HEK293 (cell line): ENCODE measurements around the gene SLC15A4.

Experiments used
- ZNF623 ChIP-seq: fragments of 450-650 bp; formaldehyde crosslinking; IDR thresholded peaks from 2 replicates; pipeline ENCODE4 v1.5.1; 2016; ENCODE audit warnings: missing biosample characterization, missing genetic modification characterization
- TF ChIP-seq, protein P1 (sequence below): fragments of 450-650 bp; formaldehyde crosslinking; IDR thresholded peaks from 2 replicates; pipeline ENCODE4 v1.5.1; 2016; ENCODE audit warnings: missing biosample characterization, missing genetic modification characterization
- TF ChIP-seq, protein P2 (sequence below): fragments of 450-650 bp; formaldehyde crosslinking; IDR thresholded peaks from 2 replicates; pipeline ENCODE4 v1.5.1; 2016; ENCODE audit warnings: missing biosample characterization, missing genetic modification characterization

DNA sequence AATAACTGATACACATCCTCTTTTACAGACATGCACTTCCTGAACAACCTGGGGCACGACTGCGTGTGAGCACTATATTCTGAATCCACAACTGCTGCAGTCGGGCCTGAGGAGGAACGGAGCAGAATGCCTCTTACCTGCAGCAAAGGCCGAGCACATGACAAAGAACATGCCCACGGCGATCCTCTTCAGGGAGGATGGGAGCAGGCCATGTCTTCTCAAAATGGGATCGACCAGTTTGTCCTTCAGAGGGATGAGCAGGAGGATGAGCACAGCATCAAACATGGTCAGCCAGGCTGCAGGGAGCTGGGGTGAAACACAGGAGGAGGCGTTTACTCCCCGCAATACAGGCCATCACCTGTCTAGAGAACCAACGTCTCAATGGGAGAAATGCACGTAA lies 15.1 kb downstream of the SLC15A4 start:
- TF ChIP-seq ZNF623 (tag by site-specific recombination) = no peak
- TF ChIP-seq, protein P1, sequence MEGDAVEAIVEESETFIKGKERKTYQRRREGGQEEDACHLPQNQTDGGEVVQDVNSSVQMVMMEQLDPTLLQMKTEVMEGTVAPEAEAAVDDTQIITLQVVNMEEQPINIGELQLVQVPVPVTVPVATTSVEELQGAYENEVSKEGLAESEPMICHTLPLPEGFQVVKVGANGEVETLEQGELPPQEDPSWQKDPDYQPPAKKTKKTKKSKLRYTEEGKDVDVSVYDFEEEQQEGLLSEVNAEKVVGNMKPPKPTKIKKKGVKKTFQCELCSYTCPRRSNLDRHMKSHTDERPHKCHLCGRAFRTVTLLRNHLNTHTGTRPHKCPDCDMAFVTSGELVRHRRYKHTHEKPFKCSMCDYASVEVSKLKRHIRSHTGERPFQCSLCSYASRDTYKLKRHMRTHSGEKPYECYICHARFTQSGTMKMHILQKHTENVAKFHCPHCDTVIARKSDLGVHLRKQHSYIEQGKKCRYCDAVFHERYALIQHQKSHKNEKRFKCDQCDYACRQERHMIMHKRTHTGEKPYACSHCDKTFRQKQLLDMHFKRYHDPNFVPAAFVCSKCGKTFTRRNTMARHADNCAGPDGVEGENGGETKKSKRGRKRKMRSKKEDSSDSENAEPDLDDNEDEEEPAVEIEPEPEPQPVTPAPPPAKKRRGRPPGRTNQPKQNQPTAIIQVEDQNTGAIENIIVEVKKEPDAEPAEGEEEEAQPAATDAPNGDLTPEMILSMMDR (tag by site-specific recombination) = no peak
- TF ChIP-seq, protein P2, sequence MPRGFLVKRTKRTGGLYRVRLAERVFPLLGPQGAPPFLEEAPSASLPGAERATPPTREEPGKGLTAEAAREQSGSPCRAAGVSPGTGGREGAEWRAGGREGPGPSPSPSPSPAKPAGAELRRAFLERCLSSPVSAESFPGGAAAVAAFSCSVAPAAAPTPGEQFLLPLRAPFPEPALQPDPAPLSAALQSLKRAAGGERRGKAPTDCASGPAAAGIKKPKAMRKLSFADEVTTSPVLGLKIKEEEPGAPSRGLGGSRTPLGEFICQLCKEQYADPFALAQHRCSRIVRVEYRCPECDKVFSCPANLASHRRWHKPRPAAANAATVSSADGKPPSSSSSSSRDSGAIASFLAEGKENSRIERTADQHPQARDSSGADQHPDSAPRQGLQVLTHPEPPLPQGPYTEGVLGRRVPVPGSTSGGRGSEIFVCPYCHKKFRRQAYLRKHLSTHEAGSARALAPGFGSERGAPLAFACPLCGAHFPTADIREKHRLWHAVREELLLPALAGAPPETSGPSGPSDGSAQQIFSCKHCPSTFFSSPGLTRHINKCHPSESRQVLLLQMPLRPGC (tag by site-specific recombination) = no peak
